Sigmoid colon (tissue), 7 donors: ENCODE results near the gene STRN. TPM values are rescaled to one million over a fixed set of nuclear protein-coding genes. Genes with fewer than 3 reads are reported as not detected.
"Not testable (repeated sequence)": the region's sequence is repeated elsewhere in the genome, so short reads cannot be mapped to it uniquely, and the experiment has no call there.

Experiments
- DNase-seq: peaks from one replicate; pipeline ENCODE4 v3.0.0-alpha.2; 2019
- H3K27ac ChIP-seq, 4 donors: fragments of 200-600 bp; sonication (generic); one replicate each; pipeline ENCODE4 v1.5.1; 2016 to 2019; ENCODE audit warnings: mild to moderate bottlenecking in 1 of 4
- H3K27me3 ChIP-seq, 3 donors: fragments of 200-600 bp; sonication (generic); one replicate each; pipeline ENCODE4 v1.5.1; 2019; ENCODE audit warnings: mild to moderate bottlenecking in 1 of 3
- H3K36me3 ChIP-seq, 4 donors: fragments of 200-600 bp; sonication (generic); one replicate each; pipeline ENCODE4 v1.5.1; 2016 to 2019
- H3K4me1 ChIP-seq, 4 donors: fragments of 200-600 bp; sonication (generic); one replicate each; pipeline ENCODE4 v1.5.1; 2017 to 2019
- H3K4me3 ChIP-seq, 4 donors: fragments of 200-600 bp; sonication (generic); one replicate each; pipeline ENCODE4 v1.5.1; 2017 to 2019; ENCODE audit warnings: mild to moderate bottlenecking in 2 of 4, moderate library complexity in 1 of 4
- H3K9me3 ChIP-seq, 4 donors: fragments of 200-600 bp in 3 of 4; sonication (generic) in 3 of 4; one replicate each; pipeline versions ENCODE4 v1.5.1 to v1.6.1; 2013 to 2019
- CTCF ChIP-seq, 4 experiments: fragments of 450-650 bp in 3 of 4; fragments of 200-600 bp in 1 of 4; IDR thresholded peaks; one replicate each; pipeline ENCODE4 v1.5.1; 2016 to 2019; ENCODE audit warnings: antibody characterized with exemption in 4 of 4, mild to moderate bottlenecking in 3 of 4, moderate library complexity in 2 of 4
- EP300 ChIP-seq, 4 donors: sonication (generic); formaldehyde crosslinking; IDR thresholded peaks; one replicate each; pipeline ENCODE4 v1.6.1; 2017; ENCODE audit warnings: antibody characterized with exemption in 4 of 4
- POLR2A ChIP-seq, 2 donors: fragments of 450-650 bp; IDR thresholded peaks; one replicate each; pipeline ENCODE4 v1.6.1; 2016; ENCODE audit warnings: antibody characterized with exemption in 2 of 2, mild to moderate bottlenecking in 2 of 2, moderate library complexity in 2 of 2
- POLR2AphosphoS5 ChIP-seq, 4 donors: sonication (generic); formaldehyde crosslinking; IDR thresholded peaks; one replicate each; pipeline ENCODE4 v1.6.1; 2017; ENCODE audit warnings: antibody characterized with exemption in 4 of 4
- WGBS, 2 donors: extraction: QIAGEN DNeasy Blood & Tissue Kit; methylation state at CpG; one replicate each; pipeline ENCODE4 v1.1.7; 2013; 5-methylcytosine and 5-hydroxymethylcytosine counted together
- intact Hi-C: fragments of 100-400 bp; cut with DNase I; formaldehyde crosslinking; loops from one replicate; pipeline ENCODE4 v1.15.1; 2023
- polyA plus RNA-seq, 3 donors: library from polyadenylated mRNA; stranded (reverse); fragments of 200-250 nt; gene quantifications; one replicate each; pipeline ENCODE4 v1.2.3, GENCODE V29; 2013
- total RNA-seq, 4 donors: library from RNA; depleted of rRNA; stranded (reverse); fragments of >200 nt; gene quantifications; one replicate each; pipeline ENCODE4 v1.1.0, GENCODE V29; 2016
- donor health status: healthy with polysubstance abuse.
- donor health status: Bipolar disorder and iron deficiency.
- donor health status: healthy.

Gene STRN
- total and polyA plus RNA-seq, 7 donors, result 7.8 to 20.9 (median 14.9) TPM

- DNase-seq, result no peak
- Histone ChIP-seq H3K9me3 (no peaks in the 10 kb centered on the region), H3K27ac (no peak overlapping the region), H3K36me3 (no peaks in the 10 kb centered on the region), H3K27me3 (no peaks in the 10 kb centered on the region), H3K4me3 (no peak overlapping the region), H3K4me1 (no peaks in the 10 kb centered on the region)
- TF ChIP-seq EP300 (IDR thresholded peaks at IDR 0.05) (no peak), POLR2AphosphoS5 (IDR thresholded peaks at IDR 0.05) (no peak), CTCF (IDR thresholded peaks at IDR 0.05) (no peak), POLR2A (IDR thresholded peaks at IDR 0.05) (no peak)
- 86 to 96% methylated on average over 2 of the region's 2 CpGs for WGBS, 2 donors
- intact Hi-C loops, result no loop called here
Measured at GRCh38 chr2:36834203-36834602, 132.1 kb downstream of the STRN start.

GRCh38 chr2:36831185-36831584, 135.2 kb downstream of the STRN start:
- Histone ChIP-seq H3K27ac (no peak overlapping the region), H3K4me3 (no peak overlapping the region), H3K4me1 (no peaks in the 10 kb centered on the region), H3K36me3 (no peaks in the 10 kb centered on the region), H3K9me3 (no peaks in the 10 kb centered on the region), H3K27me3 (no peaks in the 10 kb centered on the region)
- TF ChIP-seq POLR2A (IDR thresholded peaks at IDR 0.05), result no peak
- WGBS, 2 donors, result 62 to 79% methylated on average over 1 of the region's 1 CpG
- no peak for DNase-seq
- intact Hi-C loops, result no loop called here

- not testable (repeated sequence) for DNase-seq
Measured at GRCh38 chr2:36824683-36825082, 141.7 kb downstream of the STRN start.

GRCh38 chr2:36824273-36824672, 142.1 kb downstream of the STRN start:
- Histone ChIP-seq H3K36me3 (no peaks in the 10 kb centered on the region), H3K27ac (no peak overlapping the region), H3K9me3 (no peaks in the 10 kb centered on the region), H3K4me1 (no peaks in the 10 kb centered on the region), H3K27me3 (no peaks in the 10 kb centered on the region), H3K4me3 (no peak overlapping the region)
- WGBS, 2 donors, result 85 to 87% methylated on average over 7 of the region's 7 CpGs
- intact Hi-C loops, result no loop called here
- TF ChIP-seq POLR2AphosphoS5 (IDR thresholded peaks at IDR 0.05) (no peak), POLR2A (IDR thresholded peaks at IDR 0.05) (no peak), EP300 (IDR thresholded peaks at IDR 0.05) (no peak), CTCF (IDR thresholded peaks at IDR 0.05) (no peak)
- DNase-seq, result no peak

More at GRCh38 chr2:36824683-36825082, 141.7 kb downstream of the STRN start:
- H3K27ac ChIP-seq, H3K4me1 ChIP-seq, H3K36me3 ChIP-seq, H3K9me3 ChIP-seq, H3K4me3 ChIP-seq, H3K27me3 ChIP-seq, intact Hi-C loops: not testable (repeated sequence)
- 77 to 85% methylated on average over 2 of the region's 2 CpGs for WGBS, 2 donors

- DNase-seq, result no peak
- 71 to 87% methylated on average over 10 of the region's 10 CpGs for WGBS, 2 donors
- H3K9me3 ChIP-seq, result no peaks in the 10 kb centered on the region
- intact Hi-C loops, result no loop called here
- TF ChIP-seq POLR2A (IDR thresholded peaks at IDR 0.05) (no peak), CTCF (IDR thresholded peaks at IDR 0.05) (no peak), EP300 (IDR thresholded peaks at IDR 0.05) (no peak), POLR2AphosphoS5 (IDR thresholded peaks at IDR 0.05) (no peak)
- H3K36me3 ChIP-seq, result no peaks in the 10 kb centered on the region
- no peak overlapping the region for H3K4me3 ChIP-seq
- no peaks in the 10 kb centered on the region for H3K4me1 ChIP-seq
- no peaks in the 10 kb centered on the region for H3K27me3 ChIP-seq
- no peak overlapping the region for H3K27ac ChIP-seq
Measured at GRCh38 chr2:36823862-36824261, 142.5 kb downstream of the STRN start.

- WGBS, 2 donors, result 12 to 57% methylated on average over 7 of the region's 7 CpGs
Measured at GRCh38 chr2:36820942-36821605, 145.3 kb downstream of the STRN start.

More at GRCh38 chr2:36820942-36821605, 145.3 kb downstream of the STRN start:
- Histone ChIP-seq H3K9me3 (no peaks in the 10 kb centered on the region), H3K27me3 (no peaks in the 10 kb centered on the region), H3K4me1 (no peaks in the 10 kb centered on the region), H3K36me3 (no peaks in the 10 kb centered on the region), H3K4me3 (no peak overlapping the region), H3K27ac (no peak overlapping the region)
- TF ChIP-seq POLR2AphosphoS5 (IDR thresholded peaks at IDR 0.05), result no peak
- intact Hi-C loops, result no loop called here
- DNase-seq, result no peak
